Testis (tissue), 3 donors: ENCODE data around the gene GNAS-AS1. TPM values are rescaled to one million over a fixed set of nuclear protein-coding genes. Genes with fewer than 3 reads are reported as not detected.
"Not testable (repeated sequence)": the region's sequence is repeated elsewhere in the genome, so short reads cannot be mapped to it uniquely, and the experiment has no call there.

Experiments used
- DNase-seq: peaks from one replicate; pipeline ENCODE4 v3.0.0-alpha.2; 2019
- H3K27ac ChIP-seq, 2 donors: fragments of 200-600 bp; sonication (generic); one replicate each; pipeline ENCODE4 v1.5.1; 2019
- H3K27me3 ChIP-seq: fragments of 200-600 bp; sonication (generic); one replicate; pipeline ENCODE4 v1.5.1; 2019
- H3K36me3 ChIP-seq: fragments of 200-600 bp; sonication (generic); one replicate; pipeline ENCODE4 v1.5.1; 2017; ENCODE audit warnings: low read depth; ENCODE audit errors: missing control alignments
- H3K4me1 ChIP-seq: fragments of 200-600 bp; sonication (generic); one replicate; pipeline ENCODE4 v1.5.1; 2019
- H3K4me3 ChIP-seq, 2 donors: fragments of 200-600 bp; sonication (generic); one replicate each; pipeline ENCODE4 v1.5.1; 2017 to 2019
- H3K9me3 ChIP-seq: fragments of 200-600 bp; sonication (generic); one replicate; pipeline ENCODE4 v1.5.1; 2017
- CTCF ChIP-seq, 3 experiments: fragments of 450-650 bp in 2 of 3; fragments of 200-600 bp in 1 of 3; sonication (generic) in 1 of 3; IDR thresholded peaks; one replicate each; pipeline ENCODE4 v1.5.1; 2016 to 2019; ENCODE audit warnings: antibody characterized with exemption in 3 of 3, mild to moderate bottlenecking in 2 of 3, moderate library complexity in 1 of 3
- POLR2A ChIP-seq: fragments of 450-650 bp; IDR thresholded peaks from one replicate; pipeline ENCODE4 v1.6.1; 2017; ENCODE audit warnings: antibody characterized with exemption, mild to moderate bottlenecking, moderate library complexity
- WGBS, 2 donors: methylation state at CpG; one replicate each; pipeline ENCODE4 v1.1.5; 2018; 5-methylcytosine and 5-hydroxymethylcytosine counted together
- intact Hi-C: fragments of 100-400 bp; cut with DNase I; formaldehyde crosslinking; loops from one replicate; pipeline ENCODE4 v1.15.1; 2023; ENCODE audit warnings: low total_unique reads
- polyA plus RNA-seq: library from polyadenylated mRNA; stranded (reverse); fragments of 350-450 nt; fragmentation: Illumina TruSeq; extraction: RNeasy Lipid Tissue Mini Kit (QIAGEN cat#74804); gene quantifications from one replicate; pipeline ENCODE4 v1.2.3, GENCODE V29; 2014; ENCODE audit warnings: low read depth, low replicate concordance; ENCODE audit not compliant: insufficient read depth
- total RNA-seq, 2 donors: library from RNA; depleted of rRNA; stranded (reverse); fragments of >200 nt; gene quantifications; one replicate each; pipeline ENCODE4 v1.2.3, GENCODE V29; 2016

The GNAS-AS1 gene
- total and polyA plus RNA-seq, 3 donors from 2014 or later = 1.1 to 4.4 (median 3.5) TPM

- TF ChIP-seq POLR2A (no peak), CTCF (IDR thresholded peaks at IDR 0.05) (no peak)
- WGBS, 2 donors = 80 to 85% methylated on average over 8 of the region's 8 CpGs
- H3K4me3 ChIP-seq = no peak overlapping the region
- no peak overlapping the region for H3K27ac ChIP-seq
- H3K4me1 ChIP-seq = no peaks in the 10 kb centered on the region
- H3K9me3 ChIP-seq = no peaks in the 10 kb centered on the region
- H3K36me3 ChIP-seq = no peaks in the 10 kb centered on the region
- no peaks in the 10 kb centered on the region for H3K27me3 ChIP-seq
- DNase-seq = no peak
- intact Hi-C loops = loop anchor here (10.0 kb wide), 1 partner anchor 590 kb away; no protein-coding TSS in a partner anchor
Measured at GRCh38 chr20:58824843-58825242, 25.9 kb downstream of the GNAS-AS1 start.

- intact Hi-C loops = loop anchor here (10.0 kb wide), 1 partner anchor 588 kb away; no protein-coding TSS in a partner anchor
- H3K27ac ChIP-seq = no peak overlapping the region
- H3K4me1 ChIP-seq = no peaks in the 10 kb centered on the region
- no peaks in the 10 kb centered on the region for H3K27me3 ChIP-seq
- no peaks in the 10 kb centered on the region for H3K9me3 ChIP-seq
- WGBS, 2 donors = 89 to 94% methylated on average over 26 of the region's 26 CpGs
- no peak for TF ChIP-seq POLR2A
- no peak for TF ChIP-seq CTCF (IDR thresholded peaks at IDR 0.05)
- H3K36me3 ChIP-seq = no peaks in the 10 kb centered on the region
- no peak overlapping the region for H3K4me3 ChIP-seq
- DNase-seq = no peak
Measured at GRCh38 chr20:58822748-58823730, 27.7 kb downstream of the GNAS-AS1 start.

GRCh38 chr20:58822149-58822548 is 28.6 kb downstream of the GNAS-AS1 start:
- H3K4me3 ChIP-seq = no peak overlapping the region
- TF ChIP-seq CTCF (IDR thresholded peaks at IDR 0.05) (no peak), POLR2A (no peak)
- no peaks in the 10 kb centered on the region for H3K27me3 ChIP-seq
- 81 to 95% methylated on average over 8 of the region's 8 CpGs for WGBS, 2 donors
- H3K9me3 ChIP-seq = no peaks in the 10 kb centered on the region
- no peaks in the 10 kb centered on the region for H3K4me1 ChIP-seq
- no peak for DNase-seq
- intact Hi-C loops = loop anchor here (10.0 kb wide), 1 partner anchor 587 kb away; no protein-coding TSS in a partner anchor
- no peaks in the 10 kb centered on the region for H3K36me3 ChIP-seq
- no peak overlapping the region for H3K27ac ChIP-seq

- H3K9me3 ChIP-seq, H3K4me1 ChIP-seq, DNase-seq, H3K27me3 ChIP-seq, H3K27ac ChIP-seq, H3K4me3 ChIP-seq, H3K36me3 ChIP-seq: not testable (repeated sequence)
- 94 to 95% methylated on average over 6 of the region's 6 CpGs for WGBS, 2 donors
- intact Hi-C loops = loop anchor here (10.0 kb wide), 1 partner anchor 586 kb away; no protein-coding TSS in a partner anchor
Measured at GRCh38 chr20:58820515-58820914, 30.2 kb downstream of the GNAS-AS1 start.

- no peak overlapping the region for H3K27ac ChIP-seq
- 98 to 100% methylated on average over 8 to 13 of the region's 13 CpGs for WGBS, 2 donors
- no peak for TF ChIP-seq POLR2A
- no peak for TF ChIP-seq CTCF (IDR thresholded peaks at IDR 0.05)
- H3K4me3 ChIP-seq = no peak overlapping the region
- no peaks in the 10 kb centered on the region for H3K9me3 ChIP-seq
- DNase-seq = no peak
- H3K27me3 ChIP-seq = no peaks in the 10 kb centered on the region
- no peaks in the 10 kb centered on the region for H3K4me1 ChIP-seq
- intact Hi-C loops = loop anchor here (10.0 kb wide), 1 partner anchor 585 kb away; no protein-coding TSS in a partner anchor
- no peaks in the 10 kb centered on the region for H3K36me3 ChIP-seq
Measured at GRCh38 chr20:58819921-58820320, 30.8 kb downstream of the GNAS-AS1 start.
